CD4-positive, alpha-beta T cell (primary cell): Measurements from ENCODE around the gene RABEP2. TPM values are rescaled to one million over a fixed set of nuclear protein-coding genes. Genes with fewer than 3 reads are reported as not detected.

Experiments used
- ATAC-seq: fragments of 200-7000 bp; cut with Tn5 transposase; one replicate; pipeline ENCODE4 v1.10.0; 2022; ENCODE audit warnings: mild to moderate bottlenecking; ENCODE audit not compliant: poor library complexity
- CTCF ChIA-PET: fragments of 350-600 bp; sonication (Branson Sonifier 250); formaldehyde crosslinking; loops from one replicate; lab custom pipeline; 2021; ENCODE audit warnings: antibody characterized with exemption, inconsistent platforms; lab: Charles Lee
- POLR2A ChIA-PET: fragments of 350-600 bp; sonication (Branson Sonifier 250); formaldehyde crosslinking; loops from one replicate; lab custom pipeline; 2021; ENCODE audit warnings: antibody characterized with exemption, inconsistent platforms; lab: Charles Lee
- DNase-seq, 14 experiments: peaks; one replicate each; pipeline ENCODE4 v3.0.0-alpha.2; 2013 to 2020; ENCODE audit warnings: mixed read lengths in 2 of 14
- H3K27ac ChIP-seq, 2 donors: one replicate each; pipeline versions ENCODE4 v1.5.1 to v1.7.0; 2013; ENCODE audit warnings: low read length in 2 of 2, low read depth in 1 of 2, mild to moderate bottlenecking in 1 of 2
- H3K27me3 ChIP-seq, 2 experiments: 1 replicate in 1 of 2; 2 replicates in 1 of 2; pipeline versions ENCODE4 v1.6.1 to v1.7.0; 2013; ENCODE audit warnings: low read length in 2 of 2, control low read depth in 1 of 2, mild to moderate bottlenecking in 1 of 2, moderate library complexity in 1 of 2; ENCODE audit not compliant: insufficient read depth in 2 of 2, control insufficient read depth in 1 of 2
- H3K36me3 ChIP-seq: one replicate; pipeline ENCODE4 v1.6.1; 2013; ENCODE audit warnings: low read length, control low read depth; ENCODE audit not compliant: insufficient read depth
- H3K4me1 ChIP-seq: one replicate; pipeline ENCODE4 v1.6.1; 2013; ENCODE audit warnings: low read length, control low read depth; ENCODE audit not compliant: insufficient read depth
- H3K4me3 ChIP-seq: one replicate; pipeline ENCODE4 v1.5.1; 2013; ENCODE audit warnings: mild to moderate bottlenecking, low read length, moderate library complexity
- H3K9me3 ChIP-seq, 2 experiments: 1 replicate in 1 of 2; 2 replicates in 1 of 2; pipeline versions ENCODE4 v1.6.1 to v1.7.0; 2013; ENCODE audit warnings: low read length in 2 of 2, mild to moderate bottlenecking in 2 of 2, control low read depth in 1 of 2, moderate library complexity in 1 of 2; ENCODE audit not compliant: control insufficient read depth in 1 of 2, insufficient read depth in 1 of 2
- H3K27ac Mint-ChIP-seq: one replicate; pipeline ENCODE4 v1.8.0; 2020; ENCODE audit warnings: mixed read lengths
- H3K27me3 Mint-ChIP-seq: one replicate; pipeline ENCODE4 v1.8.0; 2021; ENCODE audit warnings: mixed read lengths
- H3K36me3 Mint-ChIP-seq: one replicate; pipeline ENCODE4 v1.8.0; 2021; ENCODE audit warnings: low read depth, mixed read lengths
- H3K4me1 Mint-ChIP-seq: one replicate; pipeline ENCODE4 v1.8.0; 2021; ENCODE audit warnings: low read depth, mixed read lengths
- H3K4me3 Mint-ChIP-seq: one replicate; pipeline ENCODE4 v1.8.0; 2020; ENCODE audit warnings: mild to moderate bottlenecking, mixed read lengths
- H3K9me3 Mint-ChIP-seq: one replicate; pipeline ENCODE4 v1.8.0; 2020; ENCODE audit warnings: mixed read lengths
- intact Hi-C, 2 experiments: fragments of 100-400 bp; cut with DNase I in 1 of 2; cut with micrococcal nuclease in 1 of 2; formaldehyde crosslinking; loops; one replicate each; pipeline versions ENCODE4 v1.15.1 to v1.9.0; 2023 to 2025; cut with DNase I, micrococcal nuclease
- total RNA-seq, 174 experiments: library from RNA in 2 of 174; stranded (reverse) in 2 of 174; gene quantifications; one replicate each; pipeline ENCODE4 v1.2.3 and lab custom pipeline; 2021 to 2026
- TF ChIP-seq, protein P1 (sequence below): fragments of 200-600 bp; IDR thresholded peaks from one replicate; pipeline ENCODE4 v1.8.0; 2022; ENCODE audit warnings: antibody characterized with exemption, mild to moderate bottlenecking

RABEP2 gene
- total RNA-seq, 2 experiments from 2014 or later = 23.3 to 23.4 TPM

DNA sequence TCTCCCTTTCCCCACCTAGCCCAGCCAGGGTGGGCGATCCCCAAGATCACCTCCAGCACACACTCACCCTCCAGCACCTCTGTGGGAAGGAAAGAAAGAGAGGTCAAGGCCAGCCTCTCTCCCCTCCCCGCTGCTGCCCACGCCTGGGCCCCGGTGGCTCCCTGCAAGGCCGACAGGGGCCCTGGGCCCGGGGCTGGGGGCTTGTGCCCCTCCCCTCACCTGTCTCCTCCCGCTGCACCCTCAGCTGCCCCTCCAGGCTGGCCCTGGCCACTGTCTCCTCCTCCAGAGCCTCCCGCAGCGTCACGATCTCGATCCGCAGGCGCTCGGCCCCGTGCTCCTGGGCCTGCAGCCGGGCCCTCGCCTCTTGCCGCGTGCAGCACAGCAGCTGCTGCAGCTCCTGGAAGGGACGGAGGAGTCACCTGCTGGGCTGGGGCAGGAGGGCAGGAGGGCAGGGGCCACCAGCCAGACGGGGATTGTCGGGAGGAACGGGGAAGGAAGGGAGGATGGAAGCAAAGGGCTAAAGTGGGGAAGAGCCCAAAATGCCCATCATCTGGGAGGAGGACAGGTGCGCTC, 19.2 kb downstream of the RABEP2 start:
- H3K27ac ChIP-seq = no peak overlapping the region
- H3K4me1 Mint-ChIP-seq = no peaks in the 10 kb centered on the region
- H3K4me3 ChIP-seq = no peak overlapping the region
- H3K27me3 Mint-ChIP-seq = no peaks in the 10 kb centered on the region
- H3K36me3 Mint-ChIP-seq = peaks cover 8% of the 10 kb centered on the region
- POLR2A ChIA-PET = no interaction called here
- H3K36me3 ChIP-seq = peaks cover 21% of the 10 kb centered on the region
- intact Hi-C loops = no loop called here
- DNase-seq (no peak), ATAC-seq (no peak)
- H3K4me3 Mint-ChIP-seq = no peak overlapping the region
- TF ChIP-seq, protein P1, sequence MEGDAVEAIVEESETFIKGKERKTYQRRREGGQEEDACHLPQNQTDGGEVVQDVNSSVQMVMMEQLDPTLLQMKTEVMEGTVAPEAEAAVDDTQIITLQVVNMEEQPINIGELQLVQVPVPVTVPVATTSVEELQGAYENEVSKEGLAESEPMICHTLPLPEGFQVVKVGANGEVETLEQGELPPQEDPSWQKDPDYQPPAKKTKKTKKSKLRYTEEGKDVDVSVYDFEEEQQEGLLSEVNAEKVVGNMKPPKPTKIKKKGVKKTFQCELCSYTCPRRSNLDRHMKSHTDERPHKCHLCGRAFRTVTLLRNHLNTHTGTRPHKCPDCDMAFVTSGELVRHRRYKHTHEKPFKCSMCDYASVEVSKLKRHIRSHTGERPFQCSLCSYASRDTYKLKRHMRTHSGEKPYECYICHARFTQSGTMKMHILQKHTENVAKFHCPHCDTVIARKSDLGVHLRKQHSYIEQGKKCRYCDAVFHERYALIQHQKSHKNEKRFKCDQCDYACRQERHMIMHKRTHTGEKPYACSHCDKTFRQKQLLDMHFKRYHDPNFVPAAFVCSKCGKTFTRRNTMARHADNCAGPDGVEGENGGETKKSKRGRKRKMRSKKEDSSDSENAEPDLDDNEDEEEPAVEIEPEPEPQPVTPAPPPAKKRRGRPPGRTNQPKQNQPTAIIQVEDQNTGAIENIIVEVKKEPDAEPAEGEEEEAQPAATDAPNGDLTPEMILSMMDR = no peak
- no peaks in the 10 kb centered on the region for H3K9me3 ChIP-seq
- no peak overlapping the region for H3K27ac Mint-ChIP-seq
- no peaks in the 10 kb centered on the region for H3K9me3 Mint-ChIP-seq
- CTCF ChIA-PET = no interaction called here
- no peaks in the 10 kb centered on the region for H3K27me3 ChIP-seq
- H3K4me1 ChIP-seq = no peaks in the 10 kb centered on the region

DNA sequence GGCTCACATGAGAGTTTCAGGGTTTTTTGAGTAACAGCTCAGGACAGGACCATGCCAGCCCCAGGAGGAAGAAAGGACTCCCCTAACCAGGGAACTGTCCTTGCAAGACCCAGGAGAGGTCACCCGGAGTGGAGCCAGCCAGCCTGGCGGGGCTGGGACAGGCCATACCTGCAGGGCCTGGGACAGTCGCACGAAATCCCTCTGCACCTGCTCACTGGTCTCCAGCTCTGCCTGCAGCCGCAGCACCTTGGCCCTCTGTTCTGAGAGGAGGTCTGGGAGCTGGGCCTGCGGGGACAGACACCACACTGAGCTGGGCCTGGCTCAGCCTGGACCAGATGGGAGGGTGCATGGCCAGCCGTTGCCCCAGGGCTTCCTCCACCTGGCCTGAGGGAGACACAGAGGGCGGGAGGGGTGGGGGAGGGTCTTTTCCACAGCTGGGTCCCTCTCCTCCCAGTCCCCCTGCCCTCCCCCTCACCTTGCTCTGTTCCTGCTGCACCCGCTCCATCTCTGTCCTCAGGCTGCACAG, 19.7 kb downstream of the RABEP2 start:
- H3K4me1 ChIP-seq = no peaks in the 10 kb centered on the region
- Mint-ChIP-seq H3K27ac (no peak overlapping the region), H3K27me3 (no peaks in the 10 kb centered on the region), H3K36me3 (peaks cover 4% of the 10 kb centered on the region), H3K4me3 (no peak overlapping the region), H3K4me1 (no peaks in the 10 kb centered on the region), H3K9me3 (no peaks in the 10 kb centered on the region)
- TF ChIP-seq, protein P1 = no peak
- POLR2A ChIA-PET = no interaction called here
- no peak overlapping the region for H3K4me3 ChIP-seq
- ATAC-seq (no peak), DNase-seq (no peak)
- H3K9me3 ChIP-seq = no peaks in the 10 kb centered on the region
- intact Hi-C loops = no loop called here
- H3K36me3 ChIP-seq = peaks cover 21% of the 10 kb centered on the region
- no peak overlapping the region for H3K27ac ChIP-seq
- CTCF ChIA-PET = no interaction called here
- H3K27me3 ChIP-seq = no peaks in the 10 kb centered on the region

DNA sequence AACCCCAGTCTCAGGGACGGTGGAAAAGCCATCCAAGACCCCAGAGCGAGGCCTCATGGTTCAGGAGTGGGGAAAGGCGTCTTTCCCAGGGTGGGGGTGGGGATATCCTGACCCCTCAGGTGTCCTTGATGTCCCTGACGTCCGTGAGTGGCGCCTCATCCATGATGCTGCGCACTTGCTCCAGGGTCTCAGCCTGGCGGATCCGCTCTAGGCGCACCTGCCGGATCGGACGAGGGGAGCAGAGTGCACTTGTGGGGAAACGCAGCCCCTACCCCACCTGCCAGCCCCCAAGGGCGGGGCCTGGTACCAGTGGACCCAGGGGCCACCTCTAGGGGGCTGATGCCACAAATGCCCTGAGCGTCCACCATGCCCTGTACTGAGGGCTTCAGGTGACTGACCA, 20.2 kb downstream of the RABEP2 start:
- Mint-ChIP-seq H3K27ac (no peak overlapping the region), H3K9me3 (no peaks in the 10 kb centered on the region), H3K4me1 (no peaks in the 10 kb centered on the region), H3K4me3 (no peak overlapping the region), H3K27me3 (no peaks in the 10 kb centered on the region), H3K36me3 (no peaks in the 10 kb centered on the region)
- intact Hi-C loops = no loop called here
- Histone ChIP-seq H3K4me3 (no peak overlapping the region), H3K27me3 (no peaks in the 10 kb centered on the region), H3K9me3 (no peaks in the 10 kb centered on the region), H3K36me3 (peaks cover 21% of the 10 kb centered on the region), H3K27ac (no peak overlapping the region), H3K4me1 (no peaks in the 10 kb centered on the region)
- CTCF ChIA-PET = no interaction called here
- ATAC-seq (no peak), DNase-seq (no peak)
- TF ChIP-seq, protein P1 = no peak
- POLR2A ChIA-PET = no interaction called here
